GM10266 (cell line): ENCODE results near the gene USE1.
A peak's percentile ranks its signal among the peaks of the same experiment; 100 is the strongest.

Experiments used
- DNase-seq: peaks from one replicate; pipeline ENCODE4 v3.0.0; 2012; ENCODE audit errors: extremely low spot score
- TF ChIP-seq, protein P1 (sequence below): IDR thresholded peaks from 2 replicates; pipeline ENCODE4 v1.5.1; 2012; ENCODE audit warnings: mild to moderate bottlenecking, low read depth; ENCODE audit not compliant: control insufficient read depth, insufficient read depth; ENCODE audit errors: missing control alignments

USE1 gene

DNA sequence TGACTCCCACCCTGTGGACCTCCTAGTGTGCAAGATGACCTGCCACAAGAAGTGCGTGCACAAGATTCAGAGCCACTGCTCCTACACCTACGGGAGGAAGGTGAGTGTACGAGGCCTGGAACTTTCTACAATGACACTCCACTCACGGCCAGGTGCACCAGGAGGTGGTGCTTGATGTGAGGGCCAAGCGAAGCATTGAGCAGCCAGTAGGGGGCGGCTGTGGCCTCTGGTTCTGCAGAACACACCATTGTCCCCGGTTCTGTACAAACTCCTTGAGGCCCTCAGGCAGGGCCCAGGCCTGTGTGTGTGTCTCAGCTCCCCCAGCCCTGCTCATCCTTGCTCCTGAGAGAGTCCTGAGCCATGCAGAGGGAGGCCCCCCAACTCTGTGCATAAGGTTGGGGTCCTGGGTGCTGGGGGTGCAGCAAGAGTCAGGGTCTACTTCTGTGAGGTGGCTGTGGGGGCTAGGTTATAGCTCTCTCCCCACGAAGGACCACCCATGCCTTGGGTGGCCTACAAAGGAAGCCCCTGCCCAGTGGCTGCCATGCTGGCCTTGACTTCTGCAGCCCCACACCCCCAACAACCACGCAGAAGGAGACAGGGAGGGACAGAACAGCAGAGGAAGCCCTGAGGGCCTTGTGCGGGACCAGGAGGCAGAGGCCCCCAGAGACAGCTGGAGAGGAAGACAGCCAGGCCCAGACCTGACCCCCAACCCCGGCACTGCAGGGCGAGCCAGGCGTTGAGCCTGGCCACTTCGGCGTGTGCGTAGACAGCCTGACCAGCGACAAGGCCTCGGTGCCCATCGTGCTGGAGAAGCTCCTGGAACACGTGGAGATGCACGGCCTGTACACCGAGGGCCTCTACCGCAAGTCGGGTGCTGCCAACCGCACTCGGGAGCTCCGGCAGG, 9.7 kb upstream of the USE1 start:
- DNase-seq: no peak
- TF ChIP-seq, protein P1, sequence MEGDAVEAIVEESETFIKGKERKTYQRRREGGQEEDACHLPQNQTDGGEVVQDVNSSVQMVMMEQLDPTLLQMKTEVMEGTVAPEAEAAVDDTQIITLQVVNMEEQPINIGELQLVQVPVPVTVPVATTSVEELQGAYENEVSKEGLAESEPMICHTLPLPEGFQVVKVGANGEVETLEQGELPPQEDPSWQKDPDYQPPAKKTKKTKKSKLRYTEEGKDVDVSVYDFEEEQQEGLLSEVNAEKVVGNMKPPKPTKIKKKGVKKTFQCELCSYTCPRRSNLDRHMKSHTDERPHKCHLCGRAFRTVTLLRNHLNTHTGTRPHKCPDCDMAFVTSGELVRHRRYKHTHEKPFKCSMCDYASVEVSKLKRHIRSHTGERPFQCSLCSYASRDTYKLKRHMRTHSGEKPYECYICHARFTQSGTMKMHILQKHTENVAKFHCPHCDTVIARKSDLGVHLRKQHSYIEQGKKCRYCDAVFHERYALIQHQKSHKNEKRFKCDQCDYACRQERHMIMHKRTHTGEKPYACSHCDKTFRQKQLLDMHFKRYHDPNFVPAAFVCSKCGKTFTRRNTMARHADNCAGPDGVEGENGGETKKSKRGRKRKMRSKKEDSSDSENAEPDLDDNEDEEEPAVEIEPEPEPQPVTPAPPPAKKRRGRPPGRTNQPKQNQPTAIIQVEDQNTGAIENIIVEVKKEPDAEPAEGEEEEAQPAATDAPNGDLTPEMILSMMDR: peak; percentile 73

DNA sequence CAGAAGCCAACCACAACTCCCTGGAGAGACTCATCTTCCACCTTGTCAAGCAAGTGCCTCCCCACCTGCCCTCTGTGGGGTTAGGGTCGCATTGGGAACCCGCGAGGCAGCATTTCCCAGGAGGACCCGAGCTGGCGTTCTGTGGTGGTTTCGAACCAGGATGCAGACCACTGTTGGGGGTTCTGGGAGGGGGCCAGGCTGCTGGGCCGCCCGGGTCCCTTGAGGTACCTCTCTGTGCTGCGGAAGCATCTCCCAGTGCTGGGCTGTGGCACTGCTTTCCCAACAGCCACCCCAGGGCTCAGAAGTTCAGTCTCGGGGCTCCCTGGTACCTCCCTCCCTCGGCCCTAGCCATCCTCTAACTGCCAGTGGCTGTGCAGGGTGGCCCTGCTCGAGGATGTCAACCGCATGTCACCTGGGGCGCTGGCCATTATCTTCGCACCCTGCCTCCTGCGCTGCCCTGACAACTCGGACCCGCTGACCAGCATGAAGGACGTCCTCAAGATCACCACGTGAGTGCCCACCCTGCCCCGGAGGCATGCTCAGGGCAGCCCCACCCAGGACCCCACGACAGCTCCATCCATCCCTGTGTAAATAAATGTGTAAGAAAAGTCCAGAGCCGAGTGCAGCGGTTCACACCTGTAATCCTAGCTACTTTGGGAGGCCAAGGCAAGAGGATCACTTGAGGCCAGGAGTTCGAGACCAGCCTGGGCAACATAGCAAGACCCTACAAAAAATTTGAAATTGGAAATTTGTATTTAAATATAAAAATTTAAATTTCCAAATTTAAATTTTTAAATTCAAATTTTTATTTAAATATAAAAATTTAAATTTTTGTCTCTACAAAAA, 8.2 kb upstream of the USE1 start:
- TF ChIP-seq, protein P1: no peak
- DNase-seq: no peak

DNA sequence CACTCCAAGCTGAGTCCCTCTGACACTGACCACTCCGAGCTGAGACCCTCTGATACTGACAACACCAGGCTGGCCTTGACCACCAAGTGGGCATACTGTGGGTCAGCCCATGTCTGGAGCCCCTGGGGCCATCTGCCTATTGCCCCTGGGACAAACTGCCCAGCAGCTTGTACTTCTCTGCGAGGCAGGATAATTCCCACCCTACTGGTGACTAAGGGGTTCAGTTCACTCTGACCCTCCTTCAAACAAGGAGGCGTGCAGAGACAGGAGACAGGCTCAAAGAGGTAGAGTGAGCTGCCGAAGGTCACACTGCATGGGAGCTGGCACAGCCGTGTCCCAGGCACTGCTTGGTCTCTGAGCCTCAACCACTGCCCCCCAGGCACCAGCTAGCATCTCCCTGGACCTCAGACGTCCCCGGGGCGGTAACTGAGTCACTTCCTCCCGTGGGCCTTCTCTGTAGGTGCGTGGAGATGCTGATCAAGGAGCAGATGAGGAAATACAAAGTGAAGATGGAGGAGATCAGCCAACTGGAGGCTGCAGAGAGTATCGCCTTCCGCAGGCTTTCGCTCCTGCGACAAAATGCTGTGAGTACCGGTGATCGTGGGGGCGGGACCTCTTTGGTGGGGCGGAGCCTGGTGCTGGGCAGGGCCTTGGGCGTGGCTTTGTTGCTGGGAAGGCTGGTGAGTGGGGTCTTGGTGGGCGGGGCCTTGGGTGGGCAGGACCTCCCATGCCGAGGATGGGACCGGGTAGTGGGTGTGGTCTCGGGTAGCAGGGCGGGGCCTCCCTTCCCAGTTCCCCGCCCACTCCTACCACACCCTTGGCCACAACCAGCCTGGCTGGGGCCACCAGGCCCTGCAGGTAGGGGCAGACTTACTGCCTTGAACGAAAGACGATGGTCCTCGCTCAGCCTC, 5.8 kb upstream of the USE1 start:
- DNase-seq: peak; percentile 88
- TF ChIP-seq, protein P1: no peak

DNA sequence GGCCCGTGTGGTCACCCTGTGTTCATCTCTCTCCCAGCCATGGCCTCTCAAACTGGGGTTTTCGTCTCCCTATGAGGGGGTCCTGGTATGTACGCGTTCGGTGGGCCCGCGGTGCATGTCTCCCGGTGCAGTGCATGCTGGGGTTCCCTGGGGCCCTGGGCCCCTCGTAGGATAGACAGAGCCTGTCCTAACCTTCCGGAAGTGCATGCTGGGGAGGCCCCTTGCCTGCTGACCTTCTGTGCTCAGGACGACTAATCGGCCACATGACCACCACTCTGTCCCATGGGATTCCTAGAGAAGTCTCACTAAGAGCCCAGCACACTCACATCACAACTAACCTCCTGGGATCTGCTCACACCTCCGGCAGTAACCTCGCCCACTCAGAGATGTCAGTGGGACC, 4.9 kb upstream of the USE1 start:
- DNase-seq: no peak
- TF ChIP-seq, protein P1: no peak

DNA sequence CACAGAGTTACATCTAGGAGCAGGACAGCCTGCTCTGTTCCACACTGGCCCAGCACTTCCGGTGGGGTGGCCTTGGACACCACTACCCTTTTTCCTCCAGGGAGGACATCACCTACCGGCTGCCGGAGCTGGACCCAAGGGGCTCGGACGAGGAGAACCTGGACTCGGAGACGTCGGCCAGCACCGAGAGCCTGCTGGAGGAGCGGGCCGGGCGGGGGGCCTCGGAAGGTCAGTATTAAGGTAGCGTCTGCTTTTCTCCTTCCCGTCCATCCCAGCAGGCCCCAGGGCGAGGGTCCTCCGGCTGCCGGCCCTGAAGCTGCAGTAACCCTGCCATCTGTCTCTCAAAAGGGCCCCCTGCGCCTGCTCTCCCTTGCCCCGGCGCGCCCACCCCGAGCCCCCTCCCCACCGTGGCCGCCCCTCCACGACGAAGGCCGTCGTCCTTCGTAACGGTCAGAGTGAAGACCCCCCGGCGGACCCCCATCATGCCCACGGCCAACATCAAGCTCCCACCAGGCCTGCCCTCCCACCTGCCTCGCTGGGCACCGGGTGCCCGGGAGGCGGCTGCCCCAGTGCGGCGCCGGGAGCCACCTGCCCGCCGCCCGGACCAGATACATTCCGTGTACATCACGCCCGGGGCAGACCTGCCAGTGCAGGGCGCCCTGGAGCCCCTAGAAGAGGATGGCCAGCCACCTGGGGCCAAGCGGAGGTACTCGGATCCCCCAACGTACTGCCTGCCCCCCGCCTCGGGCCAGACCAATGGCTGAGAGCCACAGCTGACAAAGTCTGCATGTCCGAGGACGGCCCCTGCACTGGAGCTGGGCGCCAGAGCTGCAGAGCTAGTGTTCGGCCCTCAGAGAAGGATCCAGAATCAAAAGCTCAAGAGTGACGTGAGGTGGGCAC, 3.4 kb upstream of the USE1 start:
- TF ChIP-seq, protein P1: no peak
- no peak for DNase-seq

DNA sequence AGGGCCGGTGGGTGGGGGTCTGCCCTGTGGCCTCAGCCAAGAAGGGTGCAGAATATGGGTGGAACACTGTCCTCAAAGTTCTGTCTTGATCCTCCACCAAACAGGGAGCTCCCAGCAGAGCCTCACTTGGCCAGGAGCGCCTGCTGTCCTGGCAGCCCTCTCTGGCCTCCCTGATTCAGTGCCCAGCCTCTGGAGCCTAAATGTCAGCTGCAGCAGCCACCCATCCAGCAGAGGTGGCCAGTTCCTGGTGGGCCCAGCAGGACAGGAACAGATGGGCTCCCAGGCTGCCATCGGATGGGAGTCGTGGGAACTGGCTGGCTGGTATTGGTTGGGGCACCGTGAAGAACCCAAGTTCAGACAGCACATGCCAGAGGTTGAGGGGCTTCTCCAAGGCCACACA, 1.8 kb upstream of the USE1 start:
- TF ChIP-seq, protein P1: no peak
- no peak for DNase-seq
